ENCODE measurements around the gene DNAJC3.

- TF ChIP-seq CTCF (IDR thresholded peaks at IDR 0.05) (no peak), ZFX (IDR thresholded peaks at IDR 0.05; ENCODE audit: borderline replicate concordance) (no peak)
These were observed 48.5 kb upstream of the DNAJC3 start for GRCh38 chr13:95628488-95628887.
